Liver (tissue), 9 donors: ENCODE measurements around the gene GPR137C. TPM values are rescaled to one million over a fixed set of nuclear protein-coding genes. Genes with fewer than 3 reads are reported as not detected.

ENCODE experiments used
- DNase-seq: peaks from one replicate; pipeline ENCODE4 v3.0.0-alpha.2; 2017; ENCODE audit warnings: low spot score
- H3K27ac ChIP-seq, 2 donors: one replicate each; pipeline ENCODE4 v1.7.0; 2013; ENCODE audit warnings: inconsistent platforms in 2 of 2, low read length in 2 of 2, control low read depth in 1 of 2, low read depth in 1 of 2, mild to moderate bottlenecking in 1 of 2
- H3K27me3 ChIP-seq, 4 donors: one replicate each; pipeline versions ENCODE4 v1.6.1 to v1.7.0; 2013; ENCODE audit warnings: low read length in 3 of 4, inconsistent platforms in 1 of 4, mild to moderate bottlenecking in 1 of 4, moderate library complexity in 1 of 4; ENCODE audit not compliant: control insufficient read depth in 4 of 4, insufficient read depth in 4 of 4
- H3K36me3 ChIP-seq, 4 donors: one replicate each; pipeline versions ENCODE4 v1.6.1 to v1.7.0; 2013; ENCODE audit warnings: low read length in 3 of 4, mild to moderate bottlenecking in 3 of 4, low read depth in 1 of 4, moderate library complexity in 1 of 4; ENCODE audit not compliant: control insufficient read depth in 4 of 4, insufficient read depth in 3 of 4
- H3K4me1 ChIP-seq, 4 donors: one replicate each; pipeline versions ENCODE4 v1.6.1 to v1.7.0; 2013; ENCODE audit warnings: low read length in 3 of 4, mild to moderate bottlenecking in 3 of 4, moderate library complexity in 1 of 4; ENCODE audit not compliant: control insufficient read depth in 4 of 4, insufficient read depth in 4 of 4
- H3K4me3 ChIP-seq, 3 donors: one replicate each; pipeline versions ENCODE4 v1.6.1 to v1.7.0; 2013; ENCODE audit warnings: low read length in 3 of 3, control low read depth in 1 of 3, low read depth in 1 of 3, mild to moderate bottlenecking in 1 of 3
- H3K9ac ChIP-seq, 2 donors: one replicate each; pipeline ENCODE4 v1.7.0; 2013; ENCODE audit warnings: low read length in 2 of 2, mild to moderate bottlenecking in 2 of 2, moderate library complexity in 2 of 2, control low read depth in 1 of 2, low read depth in 1 of 2
- H3K9me3 ChIP-seq, 4 donors: one replicate each; pipeline versions ENCODE4 v1.6.1 to v1.7.0; 2013; ENCODE audit warnings: low read length in 3 of 4; ENCODE audit not compliant: control insufficient read depth in 4 of 4
- EGR1 ChIP-seq, 2 donors: IDR thresholded peaks; 2 replicates each; pipeline ENCODE4 v1.6.1; 2016 to 2018; ENCODE audit warnings: antibody characterized with exemption in 2 of 2, low read depth in 2 of 2
- FOXA2 ChIP-seq: IDR thresholded peaks from 2 replicates; pipeline ENCODE4 v1.6.1; 2016; ENCODE audit warnings: antibody characterized with exemption
- GABPA ChIP-seq, 2 donors: IDR thresholded peaks in 1 of 2; conservative IDR thresholded peaks in 1 of 2; 2 replicates each; pipeline ENCODE4 v1.6.1; 2016; ENCODE audit warnings: antibody characterized with exemption in 2 of 2, mild to moderate bottlenecking in 1 of 2, moderate library complexity in 1 of 2
- HNF4A ChIP-seq, 2 donors: conservative IDR thresholded peaks; 2 replicates each; pipeline ENCODE4 v1.6.1; 2016; ENCODE audit warnings: antibody characterized with exemption in 2 of 2, mild to moderate bottlenecking in 2 of 2
- HNF4G ChIP-seq: IDR thresholded peaks from 2 replicates; pipeline ENCODE4 v1.6.1; 2016; ENCODE audit warnings: antibody characterized with exemption
- JUND ChIP-seq, 2 donors: IDR thresholded peaks; 2 replicates each; pipeline ENCODE4 v1.6.1; 2016; ENCODE audit warnings: antibody characterized with exemption in 2 of 2
- NR2F2 ChIP-seq: IDR thresholded peaks from 2 replicates; pipeline ENCODE4 v1.6.1; 2016; ENCODE audit warnings: antibody characterized with exemption
- RAD21 ChIP-seq, 2 donors: IDR thresholded peaks; 2 replicates each; pipeline ENCODE4 v1.6.1; 2016; ENCODE audit warnings: antibody characterized with exemption in 2 of 2, mild to moderate bottlenecking in 2 of 2
- RXRA ChIP-seq, 2 donors: IDR thresholded peaks; 2 replicates each; pipeline ENCODE4 v1.6.1; 2017 to 2018; ENCODE audit warnings: antibody characterized with exemption in 2 of 2, mild to moderate bottlenecking in 1 of 2
- SP1 ChIP-seq: IDR thresholded peaks from 2 replicates; pipeline ENCODE4 v1.6.1; 2018; ENCODE audit warnings: antibody characterized with exemption, mild to moderate bottlenecking
- YY1 ChIP-seq: IDR thresholded peaks from 2 replicates; pipeline ENCODE4 v1.6.1; 2016; ENCODE audit warnings: antibody characterized with exemption, mild to moderate bottlenecking
- WGBS: extraction: QIAGEN DNeasy Blood & Tissue Kit; methylation state at CpG from one replicate; pipeline ENCODE4 v1.1.7; 2013; 5-methylcytosine and 5-hydroxymethylcytosine counted together
- polyA plus RNA-seq, 2 donors: library from polyadenylated mRNA; stranded (reverse) in 1 of 2; unstranded in 1 of 2; fragments of 200-250 nt in 1 of 2; fragments of >200 nt in 1 of 2; fragmentation: Nextera tagmentation in 1 of 2; extraction: Ambion mirVana in 1 of 2; gene quantifications; one replicate each; pipeline versions ENCODE4 v1.2.1 to v1.2.3, GENCODE V29; 2013 to 2015
- total RNA-seq, 2 donors: library from RNA; depleted of rRNA; stranded (reverse); fragments of >200 nt; gene quantifications; one replicate each; pipeline ENCODE4 v1.2.3, GENCODE V29; 2014
- TF ChIP-seq, protein P1 (sequence below): IDR thresholded peaks from 2 replicates; pipeline ENCODE4 v1.6.1; 2016; ENCODE audit warnings: antibody characterized with exemption
- TF ChIP-seq, protein P2 (sequence below): IDR thresholded peaks from 2 replicates; pipeline ENCODE4 v1.6.1; 2016; ENCODE audit warnings: antibody characterized with exemption
- TF ChIP-seq, protein P3 (sequence below): fragments of 150-350 bp; IDR thresholded peaks from 2 replicates; pipeline ENCODE4 v1.5.1; 2017; ENCODE audit warnings: improper control_type of control experiment, low read depth, low read length; ENCODE audit not compliant: missing input control
- TF ChIP-seq, protein P4 (sequence below): IDR thresholded peaks from 2 replicates; pipeline ENCODE4 v1.6.1; 2016; ENCODE audit warnings: antibody characterized with exemption
- donor health status: healthy.
- donor health status: healthy.
- donor health status: healthy.
- donor health status: healthy.
- donor health status: healthy.

Gene GPR137C
- total and polyA plus RNA-seq, 4 donors, result 0.14 to 1.3 (median 0.33) TPM

DNA sequence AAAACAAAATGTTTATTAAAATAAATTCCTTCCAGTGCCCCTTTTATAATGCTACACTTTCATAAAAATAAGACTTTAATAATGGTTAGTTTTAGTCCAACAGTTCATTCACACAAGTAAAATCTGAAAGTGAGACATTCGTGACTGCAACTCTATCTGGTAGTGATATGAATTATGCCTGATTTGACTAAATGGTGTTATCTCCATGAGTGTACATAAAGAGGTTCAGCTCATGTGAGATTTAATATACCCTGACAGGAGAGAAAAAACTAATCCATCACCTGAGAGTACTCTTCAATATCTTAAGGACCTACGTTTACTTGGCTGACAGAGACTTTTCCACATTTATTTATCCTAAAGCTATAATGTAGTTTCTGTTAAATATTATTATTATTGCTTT is 108.7 kb downstream of the GPR137C start:
- TF ChIP-seq, protein P1, sequence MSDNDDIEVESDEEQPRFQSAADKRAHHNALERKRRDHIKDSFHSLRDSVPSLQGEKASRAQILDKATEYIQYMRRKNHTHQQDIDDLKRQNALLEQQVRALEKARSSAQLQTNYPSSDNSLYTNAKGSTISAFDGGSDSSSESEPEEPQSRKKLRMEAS, result no peak
- no peak for TF ChIP-seq JUND (IDR thresholded peaks at IDR 0.05)
- no peak for TF ChIP-seq NR2F2
- DNase-seq, result no peak
- H3K9me3 ChIP-seq, result no peaks in the 10 kb centered on the region
- H3K27ac ChIP-seq, result no peak overlapping the region
- no peaks in the 10 kb centered on the region for H3K27me3 ChIP-seq
- H3K4me3 ChIP-seq, result no peak overlapping the region
- no peak overlapping the region for H3K9ac ChIP-seq
- WGBS, result 96% methylated on average over 2 of the region's 2 CpGs
- no peaks in the 10 kb centered on the region for H3K4me1 ChIP-seq
- peaks cover 5 to 28% (median 19%) of the 10 kb centered on the region in 4 donors for H3K36me3 ChIP-seq

DNA sequence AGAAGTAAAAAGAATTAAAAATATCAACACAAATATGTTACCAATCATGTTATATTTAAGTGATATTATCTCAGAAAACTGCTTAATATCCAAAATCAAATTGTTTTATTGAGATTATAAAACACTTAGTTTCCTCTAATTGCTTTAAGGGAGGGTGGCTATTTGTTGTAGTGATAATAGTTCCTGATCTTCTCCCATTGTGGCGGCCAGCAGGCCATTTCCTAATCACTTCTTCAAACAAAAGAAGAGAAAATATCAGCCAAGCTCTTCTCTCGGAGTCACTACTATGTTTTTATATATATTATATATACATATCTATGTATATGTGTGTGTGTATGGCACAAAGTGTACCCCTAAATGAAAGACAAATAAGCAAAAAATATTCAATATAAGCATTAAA is 111.2 kb downstream of the GPR137C start:
- 90% methylated on average over 2 of the region's 2 CpGs for WGBS
- no peak for TF ChIP-seq GABPA (IDR thresholded peaks at IDR 0.05 in 1 of 2, conservative IDR thresholded peaks at IDR 0.05 in 1 of 2)
- TF ChIP-seq, protein P2, sequence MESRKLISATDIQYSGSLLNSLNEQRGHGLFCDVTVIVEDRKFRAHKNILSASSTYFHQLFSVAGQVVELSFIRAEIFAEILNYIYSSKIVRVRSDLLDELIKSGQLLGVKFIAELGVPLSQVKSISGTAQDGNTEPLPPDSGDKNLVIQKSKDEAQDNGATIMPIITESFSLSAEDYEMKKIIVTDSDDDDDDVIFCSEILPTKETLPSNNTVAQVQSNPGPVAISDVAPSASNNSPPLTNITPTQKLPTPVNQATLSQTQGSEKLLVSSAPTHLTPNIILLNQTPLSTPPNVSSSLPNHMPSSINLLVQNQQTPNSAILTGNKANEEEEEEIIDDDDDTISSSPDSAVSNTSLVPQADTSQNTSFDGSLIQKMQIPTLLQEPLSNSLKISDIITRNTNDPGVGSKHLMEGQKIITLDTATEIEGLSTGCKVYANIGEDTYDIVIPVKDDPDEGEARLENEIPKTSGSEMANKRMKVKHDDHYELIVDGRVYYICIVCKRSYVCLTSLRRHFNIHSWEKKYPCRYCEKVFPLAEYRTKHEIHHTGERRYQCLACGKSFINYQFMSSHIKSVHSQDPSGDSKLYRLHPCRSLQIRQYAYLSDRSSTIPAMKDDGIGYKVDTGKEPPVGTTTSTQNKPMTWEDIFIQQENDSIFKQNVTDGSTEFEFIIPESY, result no peak
- TF ChIP-seq HNF4G, result no peak
- TF ChIP-seq YY1, result no peak
- no peak for TF ChIP-seq JUND (IDR thresholded peaks at IDR 0.05)
- TF ChIP-seq, protein P3, sequence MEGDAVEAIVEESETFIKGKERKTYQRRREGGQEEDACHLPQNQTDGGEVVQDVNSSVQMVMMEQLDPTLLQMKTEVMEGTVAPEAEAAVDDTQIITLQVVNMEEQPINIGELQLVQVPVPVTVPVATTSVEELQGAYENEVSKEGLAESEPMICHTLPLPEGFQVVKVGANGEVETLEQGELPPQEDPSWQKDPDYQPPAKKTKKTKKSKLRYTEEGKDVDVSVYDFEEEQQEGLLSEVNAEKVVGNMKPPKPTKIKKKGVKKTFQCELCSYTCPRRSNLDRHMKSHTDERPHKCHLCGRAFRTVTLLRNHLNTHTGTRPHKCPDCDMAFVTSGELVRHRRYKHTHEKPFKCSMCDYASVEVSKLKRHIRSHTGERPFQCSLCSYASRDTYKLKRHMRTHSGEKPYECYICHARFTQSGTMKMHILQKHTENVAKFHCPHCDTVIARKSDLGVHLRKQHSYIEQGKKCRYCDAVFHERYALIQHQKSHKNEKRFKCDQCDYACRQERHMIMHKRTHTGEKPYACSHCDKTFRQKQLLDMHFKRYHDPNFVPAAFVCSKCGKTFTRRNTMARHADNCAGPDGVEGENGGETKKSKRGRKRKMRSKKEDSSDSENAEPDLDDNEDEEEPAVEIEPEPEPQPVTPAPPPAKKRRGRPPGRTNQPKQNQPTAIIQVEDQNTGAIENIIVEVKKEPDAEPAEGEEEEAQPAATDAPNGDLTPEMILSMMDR, result no peak
- no peak for TF ChIP-seq SP1
- no peak for TF ChIP-seq NR2F2
- TF ChIP-seq FOXA2, result no peak
- TF ChIP-seq, protein P1, result no peak
- TF ChIP-seq, protein P4, sequence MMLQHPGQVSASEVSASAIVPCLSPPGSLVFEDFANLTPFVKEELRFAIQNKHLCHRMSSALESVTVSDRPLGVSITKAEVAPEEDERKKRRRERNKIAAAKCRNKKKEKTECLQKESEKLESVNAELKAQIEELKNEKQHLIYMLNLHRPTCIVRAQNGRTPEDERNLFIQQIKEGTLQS, result no peak
- Histone ChIP-seq H3K9ac (no peak overlapping the region), H3K4me1 (no peaks in the 10 kb centered on the region), H3K4me3 (no peak overlapping the region), H3K27me3 (no peaks in the 10 kb centered on the region), H3K9me3 (no peaks in the 10 kb centered on the region), H3K27ac (no peak overlapping the region), H3K36me3 (peaks cover 3 to 17% (median 13%) of the 10 kb centered on the region in 4 donors)
- no peak for DNase-seq

DNA sequence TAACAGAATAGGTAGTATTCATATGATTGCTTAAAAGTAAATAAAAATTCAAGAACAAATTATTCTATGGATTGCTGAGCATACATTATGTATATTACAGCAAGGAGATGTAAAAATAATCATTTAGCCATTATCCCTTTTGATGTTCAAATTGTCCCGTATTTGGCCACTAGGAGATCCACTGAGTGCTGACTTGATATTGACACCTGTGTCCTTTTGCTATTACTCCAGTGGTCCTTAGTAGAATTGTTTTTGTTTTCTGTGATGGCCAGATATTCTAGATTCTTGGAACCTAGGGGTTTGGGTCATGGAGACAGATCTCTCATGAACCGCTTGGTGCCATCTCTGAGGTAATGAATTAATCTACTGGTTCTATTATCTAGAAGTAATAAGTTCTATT is 126.0 kb downstream of the GPR137C start:
- Histone ChIP-seq H3K4me3 (no peak overlapping the region), H3K9me3 (no peaks in the 10 kb centered on the region), H3K27ac (no peak overlapping the region), H3K27me3 (no peaks in the 10 kb centered on the region), H3K36me3 (peaks cover 1 to 33% (median 20%) of the 10 kb centered on the region in 4 donors), H3K9ac (no peak overlapping the region), H3K4me1 (no peaks in the 10 kb centered on the region)
- no peak for DNase-seq
- WGBS, result 96% methylated on average over 2 of the region's 2 CpGs
- TF ChIP-seq RXRA (IDR thresholded peaks at IDR 0.05), result no peak
- TF ChIP-seq, protein P3, result peak; percentile 35
- no peak for TF ChIP-seq FOXA2
- no peak for TF ChIP-seq EGR1 (IDR thresholded peaks at IDR 0.05; ENCODE audit: low read depth in 2 of 2)
- TF ChIP-seq RAD21 (IDR thresholded peaks at IDR 0.05), result peak; percentile 17 to 67
- TF ChIP-seq HNF4G, result no peak
- TF ChIP-seq YY1, result no peak
- TF ChIP-seq HNF4A (conservative IDR thresholded peaks at IDR 0.05), result no peak
- TF ChIP-seq, protein P1, result no peak
- TF ChIP-seq, protein P2, result no peak
- TF ChIP-seq SP1, result no peak
